Measurements from ENCODE around the gene GNAS. TPM values are rescaled to one million over a fixed set of nuclear protein-coding genes. Genes with fewer than 3 reads are reported as not detected.

The GNAS gene
- total and polyA plus RNA-seq, 10 of the 15 experiments (the other 5 are each of a cell fraction or from before 2014, with no cell fraction given) = 209 to 950 (median 394) TPM

GRCh38 chr20:58845706-58846105 lies 6.8 kb upstream of the GNAS start:
- intact Hi-C loops (cut with micrococcal nuclease; ENCODE audit: unreplicated experiment) = no loop called here
- ChIA-PET RAD21 (ENCODE audit: unreplicated experiment) (no interaction called here), CTCF (interaction anchor here (0.9 to 1.8 kb wide), 3 partner anchors 24 to 664 kb away, joined by 3 to 4 read pairs (median 4); partner anchors contain the start of gene STX16), SMC1A (ENCODE audit: uncharacterized antibody, unreplicated experiment) (interaction anchor here (0.7 to 1.0 kb wide), 2 partner anchors 7 to 382 kb away, joined by 3 read pairs; no protein-coding TSS in a partner anchor), POLR2A (no interaction called here)
- peaks cover 0 to 2% of the 10 kb centered on the region in 2 experiments; a peak in 2 of 4 replicates for H3K27me3 ChIP-seq (replicated peaks in 1 of 2; ENCODE audit: control insufficient read depth in 2 of 2, insufficient read depth in 2 of 2, low read length in 1 of 2)
- H3K27ac ChIP-seq (ENCODE audit: control insufficient read depth, insufficient read depth) = no peak overlapping the region
- no peaks in the 10 kb centered on the region for H3K36me3 ChIP-seq (ENCODE audit: control insufficient read depth in 2 of 2, insufficient read depth in 2 of 2, low read length in 1 of 2)
- in situ Hi-C loops (cut with MboI) = no loop called here
- BruUV-seq (replicated peaks) = no TSS peak
- peaks cover 7% of the 10 kb centered on the region for H3K79me2 ChIP-seq (ENCODE audit: control insufficient read depth, insufficient read depth, low read length)
- FAIRE-seq = no peak
- TF ChIP-seq IRF3 (IDR thresholded peaks at IDR 0.05) (no peak), SPI1 (IDR thresholded peaks at IDR 0.05; ENCODE audit: borderline replicate concordance, insufficient read depth, low read depth, low read length) (no peak), FOXK2 (IDR thresholded peaks at IDR 0.05) (no peak), CHD4 (IDR thresholded peaks at IDR 0.05) (no peak), HSF1 (IDR thresholded peaks at IDR 0.05; ENCODE audit: low read depth, low read length) (no peak), ESRRA (IDR thresholded peaks at IDR 0.05; ENCODE audit: low read length) (no peak), TAF1 (IDR thresholded peaks at IDR 0.05; ENCODE audit: borderline replicate concordance, low read depth, low read length) (no peak), SIX5 (IDR thresholded peaks at IDR 0.05; ENCODE audit: low read depth, low read length, severe bottlenecking) (no peak), CREM (IDR thresholded peaks at IDR 0.05; ENCODE audit: low read depth) (no peak), SRF (IDR thresholded peaks at IDR 0.05; ENCODE audit: low read depth in 2 of 2, low read length in 2 of 2) (no peak), PBX3 (IDR thresholded peaks at IDR 0.05; ENCODE audit: insufficient replicate concordance, low read depth, low read length) (no peak), NBN (IDR thresholded peaks at IDR 0.05) (no peak), E2F4 (IDR thresholded peaks at IDR 0.05; ENCODE audit: low read depth, low read length) (no peak), EZH2 (IDR thresholded peaks at IDR 0.05; ENCODE audit: borderline replicate concordance, control insufficient read depth, low read depth, low read length) (no peak), SMARCA5 (IDR thresholded peaks at IDR 0.05) (no peak), BCL3 (IDR thresholded peaks at IDR 0.05; ENCODE audit: borderline replicate concordance, insufficient read depth, low read depth, low read length, poor library complexity, severe bottlenecking) (no peak)
- no peak overlapping the region for H2AFZ ChIP-seq (ENCODE audit: control insufficient read depth, low read depth, low read length)
- WGBS (ENCODE audit: insufficient coverage, insufficient replicate concordance, low lambda C conversion rate, missing lambda C conversion rate) = 69% methylated on average over 3 of the region's 3 CpGs
- H3K9me3 ChIP-seq (replicated peaks; ENCODE audit: control insufficient read depth, insufficient read depth, low read length) = no peaks in the 10 kb centered on the region; the same call in 1 of the 3 replicates
- DNase-seq (ENCODE audit: low read depth, low spot score) = no peak
- no peaks in the 10 kb centered on the region for H4K20me1 ChIP-seq (ENCODE audit: control insufficient read depth, insufficient read depth)
- no peak overlapping the region for H3K9ac ChIP-seq (ENCODE audit: control insufficient read depth, insufficient read depth, low read length)
- no peaks in the 10 kb centered on the region for H3K4me1 ChIP-seq (ENCODE audit: control insufficient read depth, insufficient read depth, low read length)
- H3K4me3 ChIP-seq = no peak overlapping the region
- ATAC-seq = no peak
- H3K4me2 ChIP-seq (ENCODE audit: control insufficient read depth, insufficient read depth) = no peak overlapping the region
